ENCODE data around the gene SMARCA4. TPM values are rescaled to one million over a fixed set of nuclear protein-coding genes. Genes with fewer than 3 reads are reported as not detected.
"Not testable (repeated sequence)": the region's sequence is repeated elsewhere in the genome, so short reads cannot be mapped to it uniquely, and the experiment has no call there.

The SMARCA4 gene
- total RNA-seq, 1 experiment from 2014 or later = 36.2 TPM

- no peak for DNase-seq (ENCODE audit: low read depth, low spot score)
- BruUV-seq (replicated peaks) = TSS peak; percentile 97
- Histone ChIP-seq H3K9me3 (ENCODE audit: control insufficient read depth, insufficient read depth, low read depth, low read length) (no peaks in the 10 kb centered on the region), H3K4me3 (ENCODE audit: low read depth in 2 of 2, low read length in 2 of 2) (peak overlapping the region; percentile 75 to 82), H3K36me3 (ENCODE audit: control insufficient read depth, insufficient read depth, low read length) (peaks cover 5% of the 10 kb centered on the region), H3K27ac (ENCODE audit: low read length) (peak overlapping the region; percentile 97), H3K27me3 (ENCODE audit: control insufficient read depth, insufficient read depth, low read length) (no peaks in the 10 kb centered on the region), H3K4me1 (ENCODE audit: control insufficient read depth, insufficient read depth, low read length) (peaks cover 33% of the 10 kb centered on the region)
- in situ Hi-C loops (cut with HindIII; ENCODE audit: low pct_unique_long_range_greater_than_20kb, low sequenced_read_pairs) = no loop called here
- TF ChIP-seq CTCF (IDR thresholded peaks at IDR 0.05) (no peak), REST (IDR thresholded peaks at IDR 0.05; ENCODE audit: insufficient read depth in 1 of 2, low read depth in 2 of 2, low read length in 1 of 2) (no peak), TCF7L2 (IDR thresholded peaks at IDR 0.05; ENCODE audit: low read depth, low read length) (no peak), SIN3A (IDR thresholded peaks at IDR 0.05; ENCODE audit: borderline replicate concordance, insufficient read depth, low read depth, low read length) (no peak), POLR2AphosphoS5 (IDR thresholded peaks at IDR 0.05; ENCODE audit: low read depth, low read length) (no peak)
- no peak for ATAC-seq
- intact Hi-C loops (cut with micrococcal nuclease; ENCODE audit: unreplicated experiment) = no loop called here
- ChIA-PET POLR2A (interaction anchor here (0.6 to 1.6 kb wide), 4 partner anchors 8 to 157 kb away, joined by 3 to 4 read pairs (median 4); no protein-coding TSS in a partner anchor), CTCF (no interaction called here)
Observed at GRCh38 chr19:11088506-11089253, 127.8 kb downstream of the SMARCA4 start.

GRCh38 chr19:11089254-11090013, 128.6 kb downstream of the SMARCA4 start, which contains the start of gene LDLR:
Gene LDLR, plus strand, starts transcription at chr19:11089463. Its CDS starts 86 bp downstream, at chr19:11089549.
- no TSS peak for BruUV-seq (replicated peaks)
- TF ChIP-seq REST (IDR thresholded peaks at IDR 0.05; ENCODE audit: insufficient read depth in 1 of 2, low read depth in 2 of 2, low read length in 1 of 2) (no peak), CTCF (IDR thresholded peaks at IDR 0.05) (no peak), TCF7L2 (IDR thresholded peaks at IDR 0.05; ENCODE audit: low read depth, low read length) (no peak), POLR2AphosphoS5 (IDR thresholded peaks at IDR 0.05; ENCODE audit: low read depth, low read length) (peak; percentile 98), SIN3A (IDR thresholded peaks at IDR 0.05; ENCODE audit: borderline replicate concordance, insufficient read depth, low read depth, low read length) (peak; percentile 87; the same call in 1 of the 2 replicates)
- peak within 1 kb of the TSS; percentile 97 for H3K27ac ChIP-seq (ENCODE audit: low read length)
- H3K27me3 ChIP-seq (ENCODE audit: control insufficient read depth, insufficient read depth, low read length) = no peaks in the 10 kb centered on the region
- POLR2A ChIA-PET = interaction anchor here (0.5 to 1.6 kb wide), 4 partner anchors 9 to 150 kb away, joined by 3 to 6 read pairs (median 4); no protein-coding TSS in a partner anchor
- in situ Hi-C loops (cut with HindIII; ENCODE audit: low pct_unique_long_range_greater_than_20kb, low sequenced_read_pairs) = no loop called here
- peaks cover 5% of the 10 kb centered on the region for H3K36me3 ChIP-seq (ENCODE audit: control insufficient read depth, insufficient read depth, low read length)
- no peaks in the 10 kb centered on the region for H3K9me3 ChIP-seq (ENCODE audit: control insufficient read depth, insufficient read depth, low read depth, low read length)
- ATAC-seq (peak; percentile 79), DNase-seq (ENCODE audit: low read depth, low spot score) (peak; percentile 84)
- CTCF ChIA-PET = no interaction called here
- peaks cover 36% of the 10 kb centered on the region for H3K4me1 ChIP-seq (ENCODE audit: control insufficient read depth, insufficient read depth, low read length)
- intact Hi-C loops (cut with micrococcal nuclease; ENCODE audit: unreplicated experiment) = no loop called here
- peak within 1 kb of the TSS; percentile 75 to 82 for H3K4me3 ChIP-seq (ENCODE audit: low read depth in 2 of 2, low read length in 2 of 2)

DNA sequence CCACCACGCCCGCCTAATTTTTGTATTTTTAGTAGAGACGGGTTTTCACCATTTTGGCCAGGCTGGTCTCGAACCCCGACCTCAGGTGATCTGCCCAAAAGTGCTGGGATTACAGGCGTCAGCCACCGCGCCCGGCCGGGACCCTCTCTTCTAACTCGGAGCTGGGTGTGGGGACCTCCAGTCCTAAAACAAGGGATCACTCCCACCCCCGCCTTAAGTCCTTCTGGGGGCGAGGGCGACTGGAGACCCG, 129.1 kb downstream of the SMARCA4 start:
- POLR2A ChIA-PET = interaction anchor here (0.5 to 1.6 kb wide), 2 partner anchors 54 to 150 kb away, joined by 4 to 6 read pairs; no protein-coding TSS in a partner anchor
- H3K4me1 ChIP-seq (ENCODE audit: control insufficient read depth, insufficient read depth, low read length) = peaks cover 41% of the 10 kb centered on the region
- peak; percentile 14 for ATAC-seq
- H3K4me3 ChIP-seq (ENCODE audit: low read depth in 2 of 2, low read length in 2 of 2) = peak overlapping the region; percentile 75 to 82
- H3K36me3 ChIP-seq (ENCODE audit: control insufficient read depth, insufficient read depth, low read length); H3K27me3 ChIP-seq (ENCODE audit: control insufficient read depth, insufficient read depth, low read length); CTCF ChIA-PET; intact Hi-C loops (cut with micrococcal nuclease; ENCODE audit: unreplicated experiment); in situ Hi-C loops (cut with HindIII; ENCODE audit: low pct_unique_long_range_greater_than_20kb, low sequenced_read_pairs); H3K9me3 ChIP-seq (ENCODE audit: control insufficient read depth, insufficient read depth, low read depth, low read length); DNase-seq (ENCODE audit: low read depth, low spot score); BruUV-seq (replicated peaks): not testable (repeated sequence)
- peak overlapping the region; percentile 97 for H3K27ac ChIP-seq (ENCODE audit: low read length)

Measured in Panc1 (cell line).